ENCODE results near the gene CREBRF.
"Not testable (repeated sequence)": the region's sequence is repeated elsewhere in the genome, so short reads cannot be mapped to it uniquely, and the experiment has no call there.

Gene CREBRF

DNA sequence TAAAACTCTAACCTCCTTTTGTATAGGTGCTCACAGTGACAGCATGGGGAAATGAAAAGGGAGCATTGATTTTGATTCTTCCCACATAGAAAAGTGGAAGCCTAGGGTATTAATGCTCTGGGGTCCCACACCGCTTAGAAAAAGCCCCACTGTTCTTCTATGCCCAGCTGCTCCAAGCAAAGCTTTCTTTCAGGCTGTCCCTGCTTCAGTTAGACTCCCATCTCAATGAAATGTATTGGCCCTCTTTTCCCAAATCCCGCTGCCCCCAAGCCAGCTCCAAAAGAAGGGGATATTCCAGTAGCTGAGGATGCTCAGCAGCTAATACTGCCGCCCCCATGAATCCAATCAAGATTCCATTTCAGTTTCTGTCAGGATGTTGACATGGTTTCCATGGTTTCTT, 17.0 kb upstream of the CREBRF start:
- DNase-seq, result no peak

DNA sequence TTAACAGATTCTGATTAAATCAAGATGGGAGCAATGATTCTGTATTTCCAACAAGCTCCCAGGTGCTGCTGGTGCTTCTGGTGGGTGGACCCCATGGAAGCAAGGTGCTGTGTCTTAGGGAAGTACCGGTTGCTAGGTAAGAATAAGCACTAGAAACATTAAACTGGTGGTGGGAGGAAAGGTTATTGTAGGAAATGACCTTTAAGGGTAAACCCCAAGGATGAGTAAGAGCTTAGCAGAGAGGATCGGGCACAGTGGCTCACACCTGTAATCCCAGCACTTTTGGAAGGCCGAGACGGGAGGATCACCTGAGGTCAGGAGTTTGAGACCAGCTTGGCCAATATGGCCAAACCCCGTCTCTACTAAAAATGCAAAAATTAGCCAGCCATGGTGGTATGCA, 16.2 kb upstream of the CREBRF start:
- DNase-seq, result no peak

DNA sequence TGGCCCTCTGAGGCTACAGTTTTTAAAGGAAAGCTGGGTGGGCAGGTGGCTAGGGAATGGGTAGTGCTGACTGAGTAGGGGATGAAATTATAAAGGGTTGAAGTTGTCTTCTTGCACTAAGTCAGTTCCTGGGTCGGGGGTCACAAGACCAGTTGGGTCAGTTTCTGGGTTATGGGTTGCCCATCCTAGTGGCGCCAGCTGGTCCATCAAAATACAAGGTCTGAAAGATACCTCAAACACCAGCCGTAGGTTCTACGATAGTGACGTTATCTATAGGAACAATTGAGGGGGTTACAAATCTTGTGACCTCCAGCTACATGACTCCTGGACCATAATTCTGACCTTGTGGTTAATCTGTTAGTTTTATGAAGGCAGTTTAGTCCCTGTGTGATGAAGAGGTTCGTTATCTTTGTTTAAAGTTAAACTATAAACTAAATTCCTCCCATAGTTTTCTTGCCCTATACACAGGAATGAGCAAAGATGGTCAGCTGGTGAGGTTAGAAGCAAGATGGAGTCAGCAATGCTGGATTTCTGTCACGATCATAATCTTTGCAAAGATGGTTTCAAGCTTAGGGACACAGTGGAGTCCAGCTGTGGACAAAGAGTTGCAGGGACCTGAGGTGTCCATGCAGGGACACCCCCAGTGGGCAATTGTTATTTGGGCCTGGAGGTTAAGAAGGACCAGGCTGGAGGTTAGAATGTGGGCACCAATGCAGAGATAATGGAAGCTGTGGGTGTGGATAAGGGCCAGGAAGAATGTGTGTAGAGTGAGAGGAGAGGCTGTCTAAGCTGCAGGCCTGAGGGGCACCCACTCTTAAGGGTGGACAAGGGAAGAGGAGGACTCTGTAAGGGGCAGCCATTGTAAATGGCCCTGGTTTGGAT, 14.0 kb upstream of the CREBRF start:
- no peak for DNase-seq

DNA sequence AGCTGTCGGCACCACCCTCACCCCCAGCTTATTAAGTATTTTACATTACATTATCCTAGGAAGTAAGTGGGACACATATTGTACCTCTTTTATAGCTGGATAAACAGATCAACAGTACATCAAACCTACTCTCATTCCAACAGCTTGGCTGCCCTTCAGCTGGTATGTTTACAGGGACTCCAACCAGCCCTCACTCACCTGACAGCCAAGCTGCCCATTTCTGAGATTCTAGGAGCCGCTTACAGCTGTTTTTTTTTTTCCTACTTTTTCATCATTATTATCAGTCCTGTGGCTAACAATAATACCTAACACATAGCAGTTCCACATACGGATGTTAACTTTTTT, 13.4 kb upstream of the CREBRF start:
- no peak for DNase-seq

DNA sequence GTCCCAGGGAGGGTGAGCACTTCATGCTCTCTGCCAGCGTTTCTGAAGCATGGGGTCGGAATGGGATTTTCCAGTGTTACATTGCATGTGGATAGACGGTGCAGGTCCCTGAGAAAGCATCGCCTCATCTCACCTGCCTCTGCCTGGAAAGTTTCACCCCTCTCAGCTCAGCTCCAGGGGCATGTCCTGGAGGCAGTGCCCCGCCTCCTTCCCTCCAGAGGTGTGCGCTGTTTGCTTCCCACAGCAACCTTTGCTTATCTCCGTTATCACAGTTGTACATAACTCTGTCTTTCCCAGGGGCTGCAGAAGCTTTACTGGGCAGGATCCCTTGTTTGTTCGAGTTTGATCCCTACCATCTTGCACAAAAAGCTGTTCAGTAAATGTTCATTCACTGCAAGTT, 10.7 kb upstream of the CREBRF start:
- DNase-seq, result no peak

DNA sequence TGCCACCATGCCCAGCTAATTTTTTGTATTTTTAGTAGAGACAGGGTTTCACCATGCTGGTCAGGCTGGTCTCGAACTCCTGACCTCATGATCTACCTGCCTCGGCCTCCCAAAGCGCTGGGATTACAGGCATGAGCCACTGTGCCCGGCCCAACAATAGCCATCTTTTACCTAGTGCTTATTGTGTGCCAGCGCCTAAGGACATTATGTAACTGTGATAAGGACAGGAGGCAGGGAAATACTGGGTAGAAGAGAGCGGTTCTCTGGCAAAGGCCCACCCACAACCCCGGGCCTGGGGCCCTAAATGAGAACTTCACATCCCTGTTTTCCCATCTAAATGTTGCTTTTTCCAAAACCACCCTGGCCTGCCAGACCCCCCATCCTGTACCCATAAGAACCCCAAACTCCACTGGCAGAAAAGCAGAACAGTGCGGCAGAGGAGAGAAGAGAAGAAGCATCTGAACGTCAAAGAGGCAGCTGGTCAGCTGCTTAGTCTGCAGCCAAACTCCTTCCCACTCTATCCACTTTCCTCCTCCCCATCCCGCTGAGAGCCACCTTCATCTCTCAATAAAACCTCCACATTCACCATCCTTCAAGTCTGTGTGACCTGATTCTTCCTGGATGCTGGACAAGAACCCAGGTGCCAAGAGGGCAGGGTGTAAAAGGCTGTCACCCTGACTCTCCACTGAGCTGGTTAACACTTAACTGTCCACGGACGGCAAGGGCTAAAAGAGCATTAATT, 8.9 kb upstream of the CREBRF start:
- not testable (repeated sequence) for DNase-seq

DNA sequence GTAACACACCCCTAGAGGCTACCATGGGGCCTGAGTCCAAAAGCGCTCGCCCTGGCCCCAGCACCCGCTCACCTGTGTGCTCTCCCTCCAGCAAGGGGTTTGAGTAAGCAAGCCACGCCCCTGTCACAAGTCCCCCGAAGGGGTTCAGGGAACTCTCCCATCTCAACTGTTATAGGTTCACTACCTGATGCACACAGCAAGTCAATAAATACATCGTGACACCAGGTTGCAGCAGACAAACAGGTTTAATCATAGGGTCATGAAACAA, 8.4 kb upstream of the CREBRF start:
- no peak for DNase-seq

DNA sequence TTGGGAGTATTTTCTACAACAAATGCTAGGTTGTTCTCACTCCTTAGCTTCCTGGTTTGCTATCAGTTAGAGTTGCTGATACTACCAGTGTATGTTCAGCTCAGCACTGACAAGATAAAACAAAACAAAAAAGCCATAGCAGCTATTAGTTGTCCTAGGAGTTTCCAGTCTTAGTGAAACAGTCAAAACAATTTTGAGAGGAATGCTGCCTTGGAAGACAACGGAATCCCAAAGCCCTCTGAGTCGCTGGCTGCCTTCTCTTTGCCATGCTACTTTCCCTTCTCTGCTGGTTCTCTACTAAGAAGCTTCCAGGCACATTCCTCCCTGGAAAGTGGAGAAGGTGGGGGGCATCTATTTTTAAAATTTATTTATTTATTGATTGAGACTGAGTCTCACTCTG, 5.4 kb upstream of the CREBRF start:
- DNase-seq, result no peak

DNA sequence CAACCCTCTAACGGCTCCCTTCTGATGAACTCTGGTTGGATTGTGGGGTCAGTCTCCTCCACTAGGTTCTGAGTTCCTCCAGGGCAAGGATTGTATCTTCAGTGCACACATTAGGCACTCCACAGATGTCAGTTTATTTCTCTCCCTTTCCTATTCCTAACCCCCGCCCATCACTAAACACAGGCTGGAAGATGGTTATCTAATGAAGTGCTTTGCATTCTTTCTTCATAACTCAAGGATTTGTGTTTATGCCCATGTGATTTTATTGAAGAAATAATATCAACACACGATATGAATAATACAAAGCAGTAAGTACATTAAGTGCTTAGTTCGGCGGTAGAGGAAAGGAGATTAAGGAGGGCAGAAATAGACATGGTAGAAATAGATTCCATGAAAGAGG, 4.4 kb upstream of the CREBRF start:
- DNase-seq, result no peak

DNA sequence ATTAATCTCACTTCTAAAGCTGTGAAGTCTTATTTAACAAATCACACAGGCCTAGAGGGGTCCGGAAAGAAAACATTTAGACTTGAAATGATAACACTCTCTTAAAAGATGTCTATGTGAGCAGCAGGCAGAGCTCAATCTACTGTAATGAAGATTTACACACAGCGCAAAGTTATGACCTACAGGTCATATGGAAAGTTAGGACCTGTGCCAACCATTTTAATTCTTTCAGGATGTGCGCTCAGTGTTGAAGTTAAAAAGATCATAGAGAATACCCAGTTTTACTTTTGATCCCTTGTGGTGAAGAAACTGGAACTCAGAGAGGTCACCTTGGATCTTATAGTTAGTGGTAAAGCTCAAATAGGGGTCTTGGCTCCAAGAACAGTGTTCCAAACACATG, 3.1 kb upstream of the CREBRF start:
- no peak for DNase-seq

DNA sequence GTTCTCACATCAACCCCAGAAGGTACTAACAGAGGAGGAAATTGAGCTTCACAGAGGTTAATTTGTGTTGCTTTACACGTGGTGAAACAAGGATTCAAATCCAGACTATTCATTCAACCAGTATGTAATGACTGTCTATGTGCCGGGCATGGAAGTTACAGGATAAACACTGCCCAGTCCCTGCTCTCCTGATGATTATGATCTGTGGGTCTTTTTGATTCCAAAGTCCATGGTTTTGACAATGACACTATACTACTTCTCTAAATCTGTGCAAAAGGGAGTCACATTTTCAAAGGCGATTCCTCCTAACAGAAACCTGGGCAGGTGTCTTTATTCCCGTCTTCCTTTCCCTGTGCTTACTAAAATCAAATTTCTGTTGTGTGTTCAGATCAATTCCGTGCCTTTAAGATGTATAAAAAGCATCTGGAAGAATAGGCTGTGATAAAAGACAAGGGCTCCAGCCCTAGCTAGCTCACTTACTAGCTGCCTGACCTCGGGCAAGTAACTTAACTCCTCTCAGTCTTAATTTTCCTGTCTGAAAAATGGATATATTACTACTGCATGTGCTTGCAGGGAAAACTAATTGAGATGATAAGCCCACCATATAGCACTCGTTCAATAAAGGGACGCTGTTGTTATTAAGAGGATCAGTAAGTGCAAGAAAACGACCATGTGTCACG, 970 bp upstream of the CREBRF start:
- DNase-seq, result no peak

DNA sequence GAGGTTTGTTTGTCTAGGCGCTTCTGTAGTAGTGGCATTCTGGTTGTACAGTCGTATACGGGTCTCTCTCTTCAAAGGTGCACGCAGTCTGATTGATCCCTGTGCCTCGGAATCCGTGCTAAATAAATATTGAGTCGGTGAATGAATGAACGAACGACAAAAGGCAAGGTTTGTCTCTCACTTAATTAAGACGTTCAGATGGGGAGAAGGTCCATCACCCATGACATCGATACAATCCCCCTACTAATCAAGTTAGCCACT, 500 bp upstream of the CREBRF start:
- peak; percentile 10 for DNase-seq

DNA sequence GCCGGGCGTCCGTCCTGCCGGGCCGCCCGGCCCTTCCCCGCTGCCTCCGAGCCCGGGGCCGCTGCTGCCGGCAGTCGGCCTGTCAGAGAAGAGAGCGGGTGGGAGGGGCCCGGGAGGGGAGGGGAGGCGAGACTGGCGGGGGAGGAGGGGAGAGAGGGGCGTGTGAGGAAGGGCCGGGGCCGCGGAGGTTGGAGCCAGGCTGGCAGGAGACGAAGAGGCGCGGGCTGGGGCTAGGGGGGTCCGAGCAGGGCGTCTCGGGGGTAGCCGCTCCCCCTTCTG, 570 bp downstream of the CREBRF start:
- DNase-seq, result no peak

DNA sequence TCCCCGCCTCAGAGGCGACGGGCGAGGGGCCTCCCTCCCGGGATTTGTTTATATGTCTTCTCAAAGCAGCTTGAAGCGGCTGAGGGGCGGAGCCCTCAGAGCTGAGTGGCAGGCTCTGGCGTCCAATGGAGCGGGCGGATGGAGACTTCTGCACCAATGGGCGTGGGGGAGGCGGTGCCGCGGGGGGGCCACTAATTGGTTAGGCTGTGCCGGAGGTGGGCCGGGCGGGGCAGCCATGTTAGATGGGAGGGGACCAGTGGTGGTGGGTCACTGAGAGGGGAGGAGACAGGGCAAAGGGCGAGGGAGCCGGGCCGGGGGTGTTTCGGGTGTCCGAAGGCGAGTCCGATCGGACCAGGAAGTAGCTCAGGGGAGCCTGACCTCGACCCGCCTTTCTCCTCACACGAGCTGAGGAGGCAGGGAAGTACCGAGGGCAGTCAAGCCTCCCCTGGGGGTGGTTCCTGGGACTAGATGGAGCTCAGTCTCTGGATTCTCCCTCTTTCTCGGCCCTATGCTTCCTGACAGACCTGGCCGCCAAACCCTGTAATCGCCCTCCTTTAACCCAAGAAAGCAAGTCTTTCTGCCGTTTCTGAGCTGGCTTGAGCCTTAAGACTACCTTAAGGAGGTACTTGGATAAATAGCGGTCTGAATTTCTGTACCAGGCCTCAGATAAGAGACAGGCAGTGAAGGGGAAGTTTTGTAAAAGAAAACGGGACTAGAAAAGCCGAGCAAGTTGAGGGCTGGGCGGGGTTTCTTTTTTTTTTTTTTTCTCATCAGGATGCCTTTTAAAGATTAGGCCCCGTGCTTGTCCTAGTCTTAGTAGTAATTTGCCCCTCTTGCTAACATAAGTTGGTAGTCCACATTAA, 1.1 kb downstream of the CREBRF start:
- DNase-seq, result peak; percentile 98

DNA sequence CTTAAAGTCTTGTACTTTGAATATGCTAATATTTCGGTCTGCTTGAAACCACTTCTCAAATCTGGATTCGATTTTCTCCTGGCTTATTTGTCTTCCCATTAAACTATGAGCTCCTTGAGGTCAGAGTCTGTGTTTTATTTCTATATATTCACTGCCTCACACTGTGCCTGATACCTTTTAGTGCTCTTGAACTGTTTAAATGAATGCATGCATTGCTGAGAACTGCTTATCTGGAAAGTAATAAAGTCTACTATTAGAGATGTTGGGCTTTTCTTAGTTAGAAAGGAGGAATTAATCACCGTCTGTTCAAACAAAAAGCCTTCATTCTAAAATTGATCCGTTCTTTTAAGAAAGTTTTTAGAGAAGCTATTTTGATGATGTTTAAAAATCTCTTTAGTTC, 6.0 kb downstream of the CREBRF start:
- DNase-seq, result no peak

DNA sequence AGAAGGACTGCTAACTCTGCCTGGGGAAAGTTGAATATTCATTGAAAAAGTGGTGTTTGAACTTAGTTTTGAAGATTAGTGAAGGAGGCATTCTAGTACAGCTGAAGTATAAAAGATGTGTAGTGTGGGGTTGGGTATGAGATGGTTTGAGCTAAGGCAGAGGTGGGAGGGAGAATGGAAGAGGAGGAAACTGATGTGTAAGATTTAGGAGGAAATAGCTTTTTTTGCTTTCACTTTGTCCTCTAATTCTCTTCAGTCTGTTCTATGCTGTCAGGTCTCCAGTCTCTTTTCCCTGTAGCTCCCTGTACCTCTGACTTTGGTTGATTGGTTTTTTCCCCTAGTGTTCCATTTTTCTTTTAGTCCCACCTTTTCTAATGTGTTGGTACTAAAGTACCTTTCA, 9.0 kb downstream of the CREBRF start:
- no peak for DNase-seq

DNA sequence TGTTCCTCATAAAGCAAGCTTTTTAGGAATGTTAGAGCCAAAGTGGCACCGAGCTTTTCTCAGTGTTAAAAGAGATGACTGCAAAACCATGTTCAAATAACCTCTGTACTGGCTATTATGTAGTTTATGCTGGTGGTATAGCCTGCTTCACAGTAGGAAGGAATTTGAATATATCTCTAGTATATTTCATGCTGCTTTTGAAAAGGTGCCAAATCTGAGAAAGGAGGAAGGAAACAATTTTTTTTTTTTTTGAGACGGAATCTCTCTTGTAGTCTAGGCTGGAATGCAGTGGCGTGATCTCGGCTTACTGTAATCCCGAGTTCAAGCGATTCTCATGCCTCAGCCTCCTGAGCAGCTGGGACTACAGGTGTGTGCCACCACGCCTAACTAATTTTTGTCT, 13.5 kb downstream of the CREBRF start:
- DNase-seq, result no peak

DNA sequence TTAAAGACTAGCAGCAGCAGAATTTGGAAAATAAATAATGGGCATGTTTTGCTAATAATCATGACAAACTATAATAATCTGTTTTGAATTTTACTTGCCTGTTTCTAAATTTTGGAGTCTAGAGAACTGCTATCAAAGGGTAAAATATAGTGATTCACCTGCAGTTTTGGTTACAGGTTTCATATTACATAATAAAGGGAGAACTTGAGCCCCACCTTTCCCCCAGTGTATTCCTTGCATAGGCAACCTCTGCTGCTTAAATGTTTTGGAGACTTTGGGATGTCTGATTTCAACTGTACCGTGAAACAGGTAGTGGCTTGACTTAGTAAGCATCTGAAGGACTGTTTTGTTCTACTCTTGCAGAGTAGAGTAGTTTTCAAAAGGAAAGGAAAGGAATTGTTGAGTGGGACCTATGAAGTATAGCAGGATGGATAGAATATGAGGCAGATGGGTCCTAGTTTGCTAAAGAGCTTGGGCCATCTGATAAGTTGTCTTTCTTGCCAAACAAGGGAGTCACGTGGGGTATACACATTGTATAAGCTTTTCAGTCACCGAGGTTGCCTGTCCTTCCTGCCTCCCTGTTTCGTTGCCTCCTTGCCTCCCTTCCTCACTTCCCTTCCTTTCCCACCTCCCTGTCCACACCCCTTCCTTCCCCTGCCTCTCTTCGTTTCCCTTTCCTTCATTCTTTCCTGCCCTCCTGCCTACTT, 19.1 kb downstream of the CREBRF start:
- DNase-seq, result no peak

DNA sequence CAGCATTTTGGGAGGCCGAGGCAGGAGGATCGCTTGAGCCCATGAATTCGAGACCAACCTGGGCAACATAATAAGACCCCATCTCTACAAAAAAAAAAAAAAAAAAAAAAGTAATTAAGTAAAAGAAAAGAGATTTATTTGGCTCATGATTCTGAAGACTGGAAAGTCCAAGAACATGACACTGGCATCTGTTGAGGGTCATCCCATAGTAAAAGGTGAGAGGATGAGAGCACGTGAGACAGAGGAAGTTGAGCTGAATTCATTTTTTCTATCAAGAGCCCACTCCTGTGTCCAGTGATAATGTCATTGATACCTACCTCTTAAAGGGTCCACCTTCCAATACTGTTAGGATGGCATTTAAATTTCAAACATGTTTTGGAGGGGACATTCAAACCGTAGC, 19.8 kb downstream of the CREBRF start:
- DNase-seq, result no peak

DNA sequence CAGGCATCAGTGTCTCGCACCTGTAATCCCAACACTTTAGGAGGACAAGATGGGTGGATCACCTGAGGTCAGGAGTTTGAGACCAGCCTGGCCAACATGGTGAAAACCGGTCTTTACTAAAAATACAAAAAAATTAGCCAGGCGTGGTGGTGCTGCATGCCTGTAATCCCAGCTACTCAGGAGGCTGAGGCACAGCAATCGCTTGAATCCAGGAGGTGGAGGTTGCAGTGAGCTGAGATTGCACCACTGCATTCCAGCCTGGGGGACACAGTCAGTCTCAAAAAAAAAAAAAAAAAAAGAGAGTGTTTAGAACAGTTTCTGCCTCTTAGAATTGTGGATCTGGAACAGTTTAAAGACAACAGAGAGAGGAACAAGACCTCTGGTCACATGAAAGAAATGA, 20.3 kb downstream of the CREBRF start:
- DNase-seq, result not testable (repeated sequence)

DNA sequence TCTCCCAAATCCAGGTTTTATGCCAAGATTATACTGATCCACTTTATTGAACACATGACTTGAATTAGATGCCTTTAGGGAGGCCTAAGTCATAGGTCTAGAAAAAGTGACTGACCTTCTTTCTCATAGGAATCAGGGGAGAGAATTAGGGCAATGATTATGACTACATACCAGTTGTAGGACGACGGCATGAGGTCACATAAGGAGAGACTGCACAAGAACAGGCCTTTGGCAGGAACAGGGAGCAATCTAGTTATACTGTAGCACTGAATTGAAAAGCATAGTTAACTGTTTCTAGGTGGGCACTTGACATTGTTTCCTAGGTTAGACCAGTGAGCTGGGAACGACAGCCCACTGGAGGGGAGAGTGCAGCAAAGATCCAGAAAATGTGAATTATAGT, 22.7 kb downstream of the CREBRF start:
- no peak for DNase-seq

DNA sequence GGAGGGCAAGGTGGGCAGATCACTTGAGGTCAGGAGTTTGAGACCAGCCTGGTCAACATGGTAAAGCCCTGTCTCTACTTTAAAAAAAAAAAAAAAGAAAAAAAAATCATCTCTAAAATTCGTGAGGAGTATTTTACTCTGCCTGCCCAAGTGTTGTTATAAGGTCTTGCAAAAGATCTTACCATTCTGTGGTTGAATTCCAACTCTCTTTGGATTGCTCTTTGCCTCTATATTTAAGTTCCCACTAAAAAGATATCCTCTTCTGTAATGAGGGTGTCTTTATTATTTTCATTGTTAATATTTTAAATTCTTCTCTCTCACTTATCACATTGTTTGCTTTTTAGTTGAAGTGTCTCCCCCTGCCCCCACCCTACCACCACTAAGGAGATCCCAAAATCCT, 33.4 kb downstream of the CREBRF start:
- DNase-seq, result no peak

DNA sequence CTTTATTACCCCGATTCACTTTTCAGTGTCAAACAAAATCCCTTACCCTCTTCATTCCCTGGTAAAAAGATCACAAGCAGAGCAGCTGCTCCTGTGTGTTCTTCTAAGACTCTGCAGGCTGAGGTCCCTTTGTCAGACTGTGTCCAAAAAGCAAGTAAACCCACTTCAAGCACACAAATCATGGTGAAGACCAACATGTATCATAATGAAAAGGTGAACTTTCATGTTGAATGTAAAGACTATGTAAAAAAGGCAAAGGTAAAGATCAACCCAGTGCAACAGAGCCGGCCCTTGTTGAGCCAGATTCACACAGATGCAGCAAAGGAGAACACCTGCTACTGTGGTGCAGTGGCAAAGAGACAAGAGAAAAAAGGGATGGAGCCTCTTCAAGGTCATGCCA, 34.5 kb downstream of the CREBRF start:
- peak; percentile 12 for DNase-seq

All from activated CD4-positive, alpha-beta T cell treated with anti-CD3 and anti-CD28 coated beads, Interleukin-2, Interleukin-6, amounts not matched to agents 100 ng/mL and 50 ng/mL, durations not matched to agents 16 hours and 8 hours (primary cell).